Amygdala (tissue), 56 donors: ENCODE results near the gene MTARC1.

ENCODE experiments used
- DNase-seq, 56 donors: peaks; one replicate each; lab custom pipeline; 2025; lab: John Stamatoyannopoulos, UW

The MTARC1 gene

DNA sequence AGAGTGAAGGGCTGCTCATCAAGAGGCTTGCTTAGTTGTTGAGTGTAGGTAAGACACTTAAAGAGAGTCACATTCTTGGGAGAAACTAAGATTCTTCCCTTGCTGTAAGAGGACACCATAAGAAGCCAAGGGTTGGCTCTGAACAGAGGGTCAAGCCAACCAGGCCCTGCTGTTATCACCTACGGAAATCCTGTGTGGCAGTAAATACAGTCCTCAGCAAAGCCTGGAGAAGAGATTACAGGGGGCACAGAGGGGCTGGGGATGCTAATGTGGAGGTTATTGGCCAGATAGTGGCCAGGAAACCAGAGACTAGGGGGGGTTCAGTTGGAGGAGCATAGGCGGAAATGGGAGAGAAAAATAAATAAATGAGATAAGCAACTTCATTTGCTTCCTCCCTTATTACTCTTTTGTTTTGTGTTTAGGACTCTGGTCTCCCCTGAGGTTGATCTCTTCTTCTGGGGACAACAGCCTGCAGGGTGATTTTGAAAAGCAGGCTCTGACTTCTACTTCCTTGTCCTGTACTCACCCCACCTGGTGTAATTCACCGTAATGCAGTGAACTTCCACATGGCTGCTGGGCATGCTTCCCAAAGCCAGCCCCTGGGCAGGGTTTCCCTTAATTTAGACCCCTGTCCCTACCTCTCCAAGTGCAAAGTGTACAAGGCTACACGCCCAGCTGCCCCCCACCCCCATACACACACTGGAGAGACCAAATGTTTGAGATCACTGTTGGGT is 40.9 kb downstream of the MTARC1 start:
- DNase-seq = no peak

GRCh38 chr1:220828179-220828490 is 41.4 kb downstream of the MTARC1 start:
- no peak for DNase-seq

DNA sequence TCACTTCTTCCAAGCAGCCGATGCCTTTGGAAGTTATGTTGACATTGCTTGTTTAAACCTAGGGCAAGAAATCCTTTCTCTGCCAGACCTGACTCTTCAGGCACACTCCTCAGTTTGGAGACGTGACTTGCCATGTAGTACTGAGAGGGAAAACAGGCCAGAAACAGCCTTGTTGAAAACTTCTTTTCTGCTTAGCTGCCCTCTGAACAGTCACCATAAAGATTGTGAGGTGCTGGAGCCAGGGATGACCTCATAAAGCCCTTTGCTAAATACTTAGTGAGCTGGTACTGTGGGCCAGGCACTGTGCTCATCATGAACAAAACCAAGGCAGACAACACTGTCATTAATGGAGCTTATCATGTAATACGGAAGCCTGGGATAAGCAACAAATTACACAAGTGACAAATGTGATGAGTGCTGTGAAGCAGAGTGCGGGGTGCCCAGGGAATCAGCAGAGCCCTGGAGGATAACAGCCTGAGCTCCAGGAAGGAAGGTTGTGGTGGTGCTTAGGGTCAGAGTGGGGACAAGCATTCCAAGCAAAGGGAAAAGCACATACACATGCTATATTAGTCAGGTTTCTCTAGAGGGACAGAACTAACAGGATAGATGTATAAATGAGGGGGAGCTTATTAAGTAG is 42.4 kb downstream of the MTARC1 start:
- DNase-seq = no peak

- no peak for DNase-seq
Observed at GRCh38 chr1:220833436-220833835, 46.7 kb downstream of the MTARC1 start.

DNA sequence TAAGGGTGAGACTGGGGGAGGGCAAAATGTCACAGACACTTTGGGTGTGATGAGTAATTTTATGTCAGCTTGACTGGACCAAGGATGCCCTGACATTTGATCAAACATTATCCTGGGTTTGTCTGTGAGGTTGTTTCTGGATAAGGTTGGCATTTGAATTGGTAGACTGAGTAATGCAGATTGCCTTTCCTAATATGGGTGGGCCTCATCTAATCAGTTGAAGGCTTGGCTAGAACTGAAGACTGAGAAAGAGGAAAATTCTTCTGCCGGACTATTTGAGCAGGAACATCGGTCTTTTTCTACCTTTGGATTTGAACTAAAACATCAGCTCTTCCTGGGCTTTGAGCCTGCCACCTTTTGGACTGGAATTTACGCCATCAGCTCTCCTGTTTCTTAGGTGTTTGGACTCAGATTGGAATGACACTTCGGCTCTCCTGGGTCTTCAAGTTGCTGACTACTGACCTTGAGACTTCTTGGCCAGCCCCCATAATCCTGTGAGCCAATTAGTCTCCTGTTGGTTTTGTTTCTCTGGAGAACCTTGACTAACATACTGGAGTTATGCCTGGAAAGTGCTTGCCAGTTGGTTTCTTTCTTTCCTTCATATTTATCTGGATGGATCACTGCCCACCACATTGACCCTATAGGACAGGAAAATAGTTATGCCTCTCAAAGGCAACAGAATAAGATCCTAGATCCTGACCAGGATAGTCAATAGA is 47.6 kb downstream of the MTARC1 start:
- DNase-seq = no peak
